Bronchial epithelial cell (primary cell): ENCODE data around the gene TGM3. TPM values are rescaled to one million over a fixed set of nuclear protein-coding genes. Genes with fewer than 3 reads are reported as not detected.

Experiments
- DNase-seq: peaks from one replicate; pipeline ENCODE4 v3.0.0-alpha.2; 2010; ENCODE audit warnings: low read depth
- FAIRE-seq: peaks from 2 replicates; lab custom pipeline; 2011; peaks lifted over from hg19 to GRCh38; lab: Jason Lieb, UNC
- H3K27me3 ChIP-seq: 2 replicates; pipeline ENCODE4 v1.5.1; 2011; ENCODE audit warnings: low read length; ENCODE audit not compliant: control insufficient read depth, insufficient read depth
- H3K36me3 ChIP-seq: 2 replicates; pipeline ENCODE4 v1.5.1; 2011; ENCODE audit warnings: low read length; ENCODE audit not compliant: control insufficient read depth, insufficient read depth
- H3K4me3 ChIP-seq: 2 replicates; pipeline ENCODE4 v1.5.1; 2011; ENCODE audit warnings: mild to moderate bottlenecking, low read depth, low read length, control low read depth
- total RNA-seq: library from RNA; depleted of rRNA; stranded (reverse); fragments of >200 nt; gene quantifications from 2 replicates; pipeline ENCODE4 v1.2.1, GENCODE V29; 2014
- TF ChIP-seq, protein P1 (sequence below): IDR thresholded peaks from 2 replicates; pipeline ENCODE4 v1.5.1; 2011; ENCODE audit warnings: mild to moderate bottlenecking, moderate library complexity, low read length, control low read depth, inconsistent platforms; ENCODE audit not compliant: insufficient read depth, severe bottlenecking

TGM3 gene
- total RNA-seq, 1 donor from 2014 or later = 11.8 TPM

GRCh38 chr20:2312876-2313275 is 17.1 kb downstream of the TGM3 start:
- FAIRE-seq (no peak), DNase-seq (no peak)
- Histone ChIP-seq H3K4me3 (no peak overlapping the region), H3K27me3 (no peaks in the 10 kb centered on the region), H3K36me3 (no peaks in the 10 kb centered on the region)
- TF ChIP-seq, protein P1, sequence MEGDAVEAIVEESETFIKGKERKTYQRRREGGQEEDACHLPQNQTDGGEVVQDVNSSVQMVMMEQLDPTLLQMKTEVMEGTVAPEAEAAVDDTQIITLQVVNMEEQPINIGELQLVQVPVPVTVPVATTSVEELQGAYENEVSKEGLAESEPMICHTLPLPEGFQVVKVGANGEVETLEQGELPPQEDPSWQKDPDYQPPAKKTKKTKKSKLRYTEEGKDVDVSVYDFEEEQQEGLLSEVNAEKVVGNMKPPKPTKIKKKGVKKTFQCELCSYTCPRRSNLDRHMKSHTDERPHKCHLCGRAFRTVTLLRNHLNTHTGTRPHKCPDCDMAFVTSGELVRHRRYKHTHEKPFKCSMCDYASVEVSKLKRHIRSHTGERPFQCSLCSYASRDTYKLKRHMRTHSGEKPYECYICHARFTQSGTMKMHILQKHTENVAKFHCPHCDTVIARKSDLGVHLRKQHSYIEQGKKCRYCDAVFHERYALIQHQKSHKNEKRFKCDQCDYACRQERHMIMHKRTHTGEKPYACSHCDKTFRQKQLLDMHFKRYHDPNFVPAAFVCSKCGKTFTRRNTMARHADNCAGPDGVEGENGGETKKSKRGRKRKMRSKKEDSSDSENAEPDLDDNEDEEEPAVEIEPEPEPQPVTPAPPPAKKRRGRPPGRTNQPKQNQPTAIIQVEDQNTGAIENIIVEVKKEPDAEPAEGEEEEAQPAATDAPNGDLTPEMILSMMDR = no peak

- TF ChIP-seq, protein P1 = no peak
- DNase-seq (no peak), FAIRE-seq (peak; percentile 47)
- Histone ChIP-seq H3K4me3 (no peak overlapping the region), H3K36me3 (no peaks in the 10 kb centered on the region), H3K27me3 (no peaks in the 10 kb centered on the region)
These were observed 17.5 kb downstream of the TGM3 start for GRCh38 chr20:2313316-2313715.

GRCh38 chr20:2314759-2315439 is 19.1 kb downstream of the TGM3 start:
- DNase-seq = peak; percentile 56
- Histone ChIP-seq H3K36me3 (no peaks in the 10 kb centered on the region), H3K27me3 (peaks cover 2% of the 10 kb centered on the region), H3K4me3 (no peak overlapping the region)
- TF ChIP-seq, protein P1 = no peak
- peak; percentile 52 for FAIRE-seq

DNA sequence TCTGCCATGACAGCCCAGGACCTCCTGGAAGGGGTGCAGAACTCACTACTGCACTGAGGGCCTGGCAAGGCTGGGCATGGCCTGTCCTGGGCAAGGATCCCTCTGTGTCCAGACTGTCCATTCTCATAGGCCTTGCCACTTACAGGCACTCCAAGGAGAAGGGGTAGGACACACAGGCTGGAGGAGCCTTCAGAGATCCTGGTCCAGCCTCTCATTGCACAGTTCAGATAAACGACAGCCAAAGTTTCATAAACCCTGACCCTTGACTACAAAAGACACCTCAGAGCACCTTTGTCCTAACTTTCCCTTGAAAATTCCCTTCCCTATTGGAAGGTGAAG is 19.6 kb downstream of the TGM3 start:
- DNase-seq = no peak
- TF ChIP-seq, protein P1 = no peak

GRCh38 chr20:2316847-2317495 is 21.2 kb downstream of the TGM3 start:
- H3K4me3 ChIP-seq = no peak overlapping the region
- TF ChIP-seq, protein P1 = no peak
- no peaks in the 10 kb centered on the region for H3K36me3 ChIP-seq
- H3K27me3 ChIP-seq = peaks cover 2% of the 10 kb centered on the region
- FAIRE-seq = peak; percentile 52
- DNase-seq = no peak

More for the DNA sequence above, 19.6 kb downstream of the TGM3 start:
- Histone ChIP-seq H3K36me3 (no peaks in the 10 kb centered on the region), H3K4me3 (no peak overlapping the region), H3K27me3 (peaks cover 2% of the 10 kb centered on the region)
- peak; percentile 28 for FAIRE-seq
